SH-SY5Y (cell line): ENCODE results near the gene CPEB2.

Experiments
- GATA2 ChIP-seq: IDR thresholded peaks from 2 replicates; pipeline ENCODE4 v1.6.1; 2011; ENCODE audit warnings: mild to moderate bottlenecking, low read depth, low read length
- GATA3 ChIP-seq: IDR thresholded peaks from 2 replicates; pipeline ENCODE4 v1.6.1; 2011; ENCODE audit warnings: low read depth, mild to moderate bottlenecking, low read length, moderate library complexity

The CPEB2 gene

GRCh38 chr4:15001869-15002658 lies at the start of gene CPEB2:
TSS of gene CPEB2 (plus strand) at chr4:15002481. CDS start at chr4:15002674, 193 bp downstream.
- no peak for TF ChIP-seq GATA3
- no peak for TF ChIP-seq GATA2

- no peak for TF ChIP-seq GATA2
- no peak for TF ChIP-seq GATA3
These were observed 43.8 kb upstream of the CPEB2 start for GRCh38 chr4:14958436-14958835.

- TF ChIP-seq GATA3 (no peak), GATA2 (no peak)
These were observed 41.0 kb upstream of the CPEB2 start for GRCh38 chr4:14961292-14961691.

GRCh38 chr4:14965071-14965470 lies 37.2 kb upstream of the CPEB2 start:
- TF ChIP-seq GATA2 (no peak), GATA3 (no peak)

GRCh38 chr4:14967982-14968381 lies 34.3 kb upstream of the CPEB2 start:
- TF ChIP-seq GATA2: no peak
- no peak for TF ChIP-seq GATA3

GRCh38 chr4:14977830-14978229 lies 24.5 kb upstream of the CPEB2 start:
- TF ChIP-seq GATA2: no peak
- no peak for TF ChIP-seq GATA3

- TF ChIP-seq GATA3: no peak
- no peak for TF ChIP-seq GATA2
These were observed 17.8 kb upstream of the CPEB2 start for GRCh38 chr4:14984448-14984847.

GRCh38 chr4:14985161-14985560 lies 17.1 kb upstream of the CPEB2 start:
- TF ChIP-seq GATA2: no peak
- TF ChIP-seq GATA3: no peak

- TF ChIP-seq GATA2: no peak
- TF ChIP-seq GATA3: no peak
These were observed 16.4 kb upstream of the CPEB2 start for GRCh38 chr4:14985843-14986242.

- TF ChIP-seq GATA3 (no peak), GATA2 (no peak)
These were observed 15.2 kb upstream of the CPEB2 start for GRCh38 chr4:14987054-14987453.

- TF ChIP-seq GATA2: no peak
These were observed 11.8 kb upstream of the CPEB2 start for GRCh38 chr4:14990484-14990883.

- TF ChIP-seq GATA2: no peak
- no peak for TF ChIP-seq GATA3
These were observed 8.0 kb upstream of the CPEB2 start for GRCh38 chr4:14994242-14994641.

- TF ChIP-seq GATA2 (no peak), GATA3 (no peak)
These were observed 923 bp upstream of the CPEB2 start for GRCh38 chr4:15001248-15001868.

- no peak for TF ChIP-seq GATA2
- TF ChIP-seq GATA3: no peak
These were observed 549 bp downstream of the CPEB2 start for GRCh38 chr4:15002659-15003400.
